Measurements from ENCODE around the gene RANBP3. TPM values are rescaled to one million over a fixed set of nuclear protein-coding genes. Genes with fewer than 3 reads are reported as not detected.

The RANBP3 gene
- total RNA-seq, 2 donors from 2014 or later: 77.4 to 81.4 TPM

- TF ChIP-seq CTCF (conservative IDR thresholded peaks at IDR 0.05): no peak
- Mint-ChIP-seq H3K36me3 (ENCODE audit: low read depth) (peaks cover 15% of the 10 kb centered on the region), H3K27me3 (ENCODE audit: insufficient read depth) (no peaks in the 10 kb centered on the region), H3K27ac (peak overlapping the region; percentile 99), H3K4me1 (peaks cover 3% of the 10 kb centered on the region), H3K9me3 (no peaks in the 10 kb centered on the region), H3K4me3 (peak overlapping the region; percentile 96)
- H3K27me3 ChIP-seq (ENCODE audit: control insufficient read depth, insufficient read depth, low read length, poor library complexity, severe bottlenecking): no peaks in the 10 kb centered on the region
- H3K9ac ChIP-seq (ENCODE audit: extremely low read depth, low read length, poor library complexity, severe bottlenecking): peak overlapping the region; percentile 98
- 0 to 2% methylated on average over 10 to 27 of the region's 27 CpGs for WGBS, 2 experiments (ENCODE audit: insufficient coverage in 1 of 2, insufficient read length in 1 of 2)
- H3K36me3 ChIP-seq (ENCODE audit: control insufficient read depth, insufficient read depth, low read length): peaks cover 6% of the 10 kb centered on the region
- H3K4me1 ChIP-seq (ENCODE audit: control insufficient read depth, insufficient read depth, low read length): no peaks in the 10 kb centered on the region
- H3K27ac ChIP-seq (ENCODE audit: low read depth, low read length): peak overlapping the region; percentile 93
- no peak for DNase-seq
- H3K9me3 ChIP-seq (ENCODE audit: control insufficient read depth, low read length): no peaks in the 10 kb centered on the region
- H3K4me3 ChIP-seq (ENCODE audit: low read length): peak overlapping the region; percentile 95
These were observed 74.8 kb downstream of the RANBP3 start for GRCh38 chr19:5903056-5903623.

GRCh38 chr19:5900976-5901375, 77.0 kb downstream of the RANBP3 start:
- no peak for TF ChIP-seq CTCF (conservative IDR thresholded peaks at IDR 0.05)
- Histone ChIP-seq H3K9ac (ENCODE audit: extremely low read depth, low read length, poor library complexity, severe bottlenecking) (no peak overlapping the region), H3K27me3 (ENCODE audit: control insufficient read depth, insufficient read depth, low read length, poor library complexity, severe bottlenecking) (no peaks in the 10 kb centered on the region), H3K27ac (ENCODE audit: low read depth, low read length) (no peak overlapping the region), H3K36me3 (ENCODE audit: control insufficient read depth, insufficient read depth, low read length) (peaks cover 6% of the 10 kb centered on the region), H3K4me3 (ENCODE audit: low read length) (no peak overlapping the region), H3K4me1 (ENCODE audit: control insufficient read depth, insufficient read depth, low read length) (no peaks in the 10 kb centered on the region), H3K9me3 (ENCODE audit: control insufficient read depth, low read length) (no peaks in the 10 kb centered on the region)
- no peaks in the 10 kb centered on the region for H3K9me3 Mint-ChIP-seq
- peak overlapping the region; percentile 96 for H3K4me3 Mint-ChIP-seq
- H3K27me3 Mint-ChIP-seq (ENCODE audit: insufficient read depth): no peaks in the 10 kb centered on the region
- peaks cover 15% of the 10 kb centered on the region for H3K36me3 Mint-ChIP-seq (ENCODE audit: low read depth)
- H3K4me1 Mint-ChIP-seq: peaks cover 3% of the 10 kb centered on the region
- DNase-seq: no peak
- peak overlapping the region; percentile 80 for H3K27ac Mint-ChIP-seq
- WGBS, 2 experiments (ENCODE audit: insufficient coverage in 1 of 2, insufficient read length in 1 of 2): 94 to 96% methylated on average over 5 to 8 of the region's 8 CpGs

GRCh38 chr19:5899728-5900526, 78.0 kb downstream of the RANBP3 start:
- Mint-ChIP-seq H3K4me3 (no peak overlapping the region), H3K27ac (no peak overlapping the region), H3K9me3 (no peaks in the 10 kb centered on the region), H3K27me3 (ENCODE audit: insufficient read depth) (no peaks in the 10 kb centered on the region), H3K36me3 (ENCODE audit: low read depth) (peaks cover 18% of the 10 kb centered on the region), H3K4me1 (peaks cover 3% of the 10 kb centered on the region)
- Histone ChIP-seq H3K27me3 (ENCODE audit: control insufficient read depth, insufficient read depth, low read length, poor library complexity, severe bottlenecking) (no peaks in the 10 kb centered on the region), H3K4me3 (ENCODE audit: low read length) (no peak overlapping the region), H3K9ac (ENCODE audit: extremely low read depth, low read length, poor library complexity, severe bottlenecking) (no peak overlapping the region), H3K4me1 (ENCODE audit: control insufficient read depth, insufficient read depth, low read length) (no peaks in the 10 kb centered on the region), H3K9me3 (ENCODE audit: control insufficient read depth, low read length) (no peaks in the 10 kb centered on the region), H3K27ac (ENCODE audit: low read depth, low read length) (no peak overlapping the region), H3K36me3 (ENCODE audit: control insufficient read depth, insufficient read depth, low read length) (peaks cover 6% of the 10 kb centered on the region)
- WGBS, 2 experiments (ENCODE audit: insufficient coverage in 1 of 2, insufficient read length in 1 of 2): 91 to 94% methylated on average over 9 to 13 of the region's 13 CpGs
- DNase-seq: no peak
- TF ChIP-seq CTCF (conservative IDR thresholded peaks at IDR 0.05): no peak

All from endodermal cell (in vitro differentiated cells).